ENCODE measurements around the gene KRT9.

DNA sequence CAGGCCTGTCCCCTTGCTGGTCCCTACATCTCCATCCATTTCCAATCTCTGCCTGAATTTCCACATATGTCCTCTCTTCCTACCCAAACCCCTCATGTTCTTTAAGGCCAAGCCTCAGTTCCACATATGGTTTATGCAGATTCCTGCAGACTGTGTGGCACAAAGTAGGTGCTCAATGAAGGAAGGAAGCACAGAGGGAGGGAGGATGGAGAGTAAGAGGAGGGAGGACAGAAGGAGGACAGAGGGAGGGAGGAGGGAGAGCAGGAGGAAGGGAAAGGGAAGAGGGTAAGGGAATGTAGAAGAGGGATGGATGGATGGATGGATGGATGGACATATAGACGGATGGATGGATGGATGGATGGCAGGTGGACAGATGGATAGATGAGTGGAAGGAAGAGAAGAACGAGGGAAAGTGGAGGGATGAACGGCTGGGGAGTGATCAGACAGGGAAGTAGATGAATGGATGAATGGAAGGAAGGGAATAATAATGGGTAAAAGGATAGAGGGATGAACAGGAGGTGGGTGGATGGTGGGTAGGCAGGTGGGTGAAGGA is 22.6 kb upstream of the KRT9 start:
- TF ChIP-seq EZH2 (IDR thresholded peaks at IDR 0.05; ENCODE audit: borderline replicate concordance, low read depth, low read length, poor library complexity, severe bottlenecking), result no peak
- TF ChIP-seq, protein P1, sequence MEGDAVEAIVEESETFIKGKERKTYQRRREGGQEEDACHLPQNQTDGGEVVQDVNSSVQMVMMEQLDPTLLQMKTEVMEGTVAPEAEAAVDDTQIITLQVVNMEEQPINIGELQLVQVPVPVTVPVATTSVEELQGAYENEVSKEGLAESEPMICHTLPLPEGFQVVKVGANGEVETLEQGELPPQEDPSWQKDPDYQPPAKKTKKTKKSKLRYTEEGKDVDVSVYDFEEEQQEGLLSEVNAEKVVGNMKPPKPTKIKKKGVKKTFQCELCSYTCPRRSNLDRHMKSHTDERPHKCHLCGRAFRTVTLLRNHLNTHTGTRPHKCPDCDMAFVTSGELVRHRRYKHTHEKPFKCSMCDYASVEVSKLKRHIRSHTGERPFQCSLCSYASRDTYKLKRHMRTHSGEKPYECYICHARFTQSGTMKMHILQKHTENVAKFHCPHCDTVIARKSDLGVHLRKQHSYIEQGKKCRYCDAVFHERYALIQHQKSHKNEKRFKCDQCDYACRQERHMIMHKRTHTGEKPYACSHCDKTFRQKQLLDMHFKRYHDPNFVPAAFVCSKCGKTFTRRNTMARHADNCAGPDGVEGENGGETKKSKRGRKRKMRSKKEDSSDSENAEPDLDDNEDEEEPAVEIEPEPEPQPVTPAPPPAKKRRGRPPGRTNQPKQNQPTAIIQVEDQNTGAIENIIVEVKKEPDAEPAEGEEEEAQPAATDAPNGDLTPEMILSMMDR (conservative IDR thresholded peaks at IDR 0.05; ENCODE audit: low read depth, low read length), result no peak
